HG02852 (cell line): ENCODE data around the gene DBNDD2.

Experiments used
- ATAC-seq: cut with Tn5 transposase; IDR thresholded peaks from one replicate; pipeline ENCODE4 v1.9.1; 2021; ENCODE audit warnings: mild to moderate bottlenecking, moderate library complexity; ENCODE audit not compliant: unreplicated experiment

Gene DBNDD2, protein sequence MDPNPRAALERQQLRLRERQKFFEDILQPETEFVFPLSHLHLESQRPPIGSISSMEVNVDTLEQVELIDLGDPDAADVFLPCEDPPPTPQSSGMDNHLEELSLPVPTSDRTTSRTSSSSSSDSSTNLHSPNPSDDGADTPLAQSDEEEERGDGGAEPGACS

DNA sequence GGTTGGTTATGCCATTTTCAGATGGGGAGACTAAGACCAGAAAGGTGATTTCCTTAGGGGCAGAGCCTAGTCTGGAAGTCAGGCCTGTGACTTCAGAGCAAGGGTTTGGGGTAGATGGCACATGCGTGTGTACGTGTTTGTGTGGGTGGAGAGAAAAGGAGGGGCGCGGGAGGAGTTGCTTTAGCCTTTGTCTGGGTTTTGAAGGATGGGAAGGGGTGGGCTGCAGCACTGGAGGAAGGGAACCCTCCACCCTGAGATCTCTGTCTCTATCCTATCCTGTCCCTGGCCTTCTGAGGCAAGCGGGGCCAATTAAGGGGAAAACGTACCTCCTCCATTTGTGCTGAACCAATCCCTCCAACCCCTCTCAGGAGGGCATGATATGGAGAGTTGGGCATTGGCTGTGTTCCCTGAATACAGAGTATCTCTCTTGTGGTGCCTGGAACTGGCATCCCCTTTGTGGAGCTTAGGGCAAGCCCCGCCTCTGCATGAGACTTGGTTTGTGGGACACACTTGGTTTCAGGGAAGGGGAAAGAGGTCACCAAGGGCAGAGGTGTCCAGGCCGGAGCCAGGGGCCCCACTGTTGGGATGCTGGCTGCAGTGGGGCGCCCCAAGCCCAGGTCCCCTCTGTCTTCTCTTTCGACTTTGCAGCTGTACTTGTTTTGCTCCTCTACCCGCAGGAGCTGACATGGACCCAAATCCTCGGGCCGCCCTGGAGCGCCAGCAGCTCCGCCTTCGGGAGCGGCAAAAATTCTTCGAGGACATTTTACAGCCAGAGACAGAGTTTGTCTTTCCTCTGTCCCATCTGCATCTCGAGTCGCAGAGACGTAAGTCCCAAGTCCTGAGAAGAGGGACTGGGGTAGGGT is at the start of gene DBNDD2:
Gene DBNDD2, plus strand, starts transcription at position 507 of the 863 bp plus-strand sequence. Its CDS starts 179 bp downstream, at position 686.
- no peak for ATAC-seq

DNA sequence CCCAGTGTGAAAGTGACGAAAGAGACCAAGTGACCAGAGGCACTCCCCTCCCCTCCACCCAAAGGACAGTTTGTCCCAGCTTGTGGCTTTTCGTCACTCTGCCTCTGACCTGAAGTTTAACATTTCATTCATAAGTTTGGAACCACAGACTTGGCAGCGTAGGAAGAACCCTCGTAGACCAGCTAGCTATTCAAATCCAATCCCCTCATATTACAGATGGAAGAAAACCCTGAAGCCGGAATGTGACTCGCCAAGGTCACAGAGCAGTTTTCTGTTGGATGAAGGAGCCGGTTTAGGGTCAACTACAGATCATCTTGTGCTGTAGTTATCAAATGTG is 49.1 kb upstream of the DBNDD2 start:
- ATAC-seq = no peak

DNA sequence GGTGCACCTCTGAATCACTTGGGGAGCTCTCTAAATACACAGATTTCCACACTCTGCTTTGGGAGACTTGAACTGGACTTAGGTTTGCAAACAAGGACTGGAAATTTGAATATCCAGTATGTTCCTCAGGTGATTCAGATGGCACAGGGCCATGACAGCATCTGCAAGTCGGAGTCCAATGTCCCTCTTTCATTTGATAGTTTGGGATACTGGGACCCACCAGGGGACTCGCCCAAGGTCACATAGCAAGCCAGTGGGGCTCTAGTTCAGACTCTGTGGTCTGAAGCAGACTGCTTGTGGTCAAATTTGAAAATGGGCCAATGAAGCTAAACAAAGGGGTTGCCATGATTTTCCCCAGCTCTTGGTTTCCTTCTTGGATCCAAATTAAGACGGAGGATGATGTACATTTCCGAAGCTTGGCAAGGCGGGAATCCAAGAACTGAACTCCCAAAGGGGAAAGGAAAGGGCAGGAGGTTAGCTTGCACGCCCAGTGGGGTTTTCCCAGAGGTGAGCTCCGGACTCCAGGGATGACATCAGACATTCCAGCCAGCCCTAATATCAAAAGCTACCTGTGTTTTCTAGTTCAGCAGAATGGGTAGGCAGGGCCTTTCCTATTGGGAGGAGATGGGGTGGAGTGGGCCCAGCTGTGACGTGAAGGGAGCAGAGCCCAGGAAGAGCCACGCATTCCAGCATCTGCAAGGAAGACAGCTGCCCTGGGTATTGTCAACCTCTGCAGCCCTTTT is 48.5 kb upstream of the DBNDD2 start:
- no peak for ATAC-seq

DNA sequence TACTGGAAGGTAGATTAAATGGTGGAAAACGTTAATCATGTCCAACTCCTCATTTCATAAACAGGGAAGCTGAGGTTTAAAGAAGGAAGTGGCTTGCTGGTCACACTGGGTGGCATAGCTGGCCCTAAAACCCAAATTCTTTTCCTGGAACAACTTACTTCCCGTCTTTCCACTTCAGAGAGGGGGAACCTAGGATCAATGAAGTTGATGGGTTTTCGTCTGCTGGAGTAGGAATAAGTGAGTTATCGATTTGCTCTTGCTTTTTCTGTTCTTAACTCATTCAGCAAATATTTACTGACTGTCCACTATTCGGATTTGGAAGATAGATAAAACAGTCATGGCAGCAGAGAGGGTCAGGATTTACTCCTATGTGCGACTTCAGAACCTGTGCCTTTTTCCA is 46.3 kb upstream of the DBNDD2 start:
- ATAC-seq = no peak

DNA sequence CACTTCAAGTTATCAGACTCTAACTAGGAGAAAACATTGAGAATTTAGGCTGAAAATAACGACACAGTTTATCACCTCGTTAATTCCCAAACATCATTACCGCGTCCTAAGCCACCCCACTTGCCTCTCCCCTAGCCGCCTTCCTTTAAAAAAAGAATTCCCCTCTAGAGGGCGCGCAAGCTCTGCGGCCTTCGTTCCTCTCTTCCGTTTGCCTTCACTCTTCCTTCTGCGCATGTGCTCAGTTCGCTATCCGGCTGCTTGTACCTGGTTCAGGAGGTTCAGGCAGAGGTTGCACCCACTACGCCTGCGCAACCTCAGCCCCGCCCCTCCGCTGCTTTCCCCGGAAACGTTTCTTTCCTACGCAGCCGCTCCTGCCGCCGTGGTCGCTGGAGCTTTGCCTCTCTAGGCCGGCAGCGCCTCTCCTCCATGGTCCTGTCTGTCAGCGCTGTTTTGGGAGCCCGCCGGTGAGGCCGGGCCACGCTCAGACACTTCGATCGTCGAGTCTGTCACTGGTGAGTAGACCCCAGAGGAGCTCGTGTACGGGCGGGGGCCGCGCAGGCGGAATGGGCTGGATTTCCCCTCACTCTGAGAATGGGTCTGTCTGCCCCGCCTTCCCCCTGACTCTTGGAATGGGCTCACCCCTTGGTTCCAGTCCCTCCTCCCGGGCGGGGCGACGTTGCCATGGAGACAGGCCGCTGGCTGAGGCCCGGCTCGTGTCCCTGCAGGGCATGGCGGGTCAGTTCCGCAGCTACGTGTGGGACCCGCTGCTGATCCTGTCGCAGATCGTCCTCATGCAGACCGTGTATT is 45.1 kb upstream of the DBNDD2 start, which contains the start of gene SYS1:
Gene SYS1, plus strand, starts transcription at position 353 of the 807 bp plus-strand sequence. Its CDS starts 376 bp downstream, at position 729.
- ATAC-seq = peak; percentile 78

DNA sequence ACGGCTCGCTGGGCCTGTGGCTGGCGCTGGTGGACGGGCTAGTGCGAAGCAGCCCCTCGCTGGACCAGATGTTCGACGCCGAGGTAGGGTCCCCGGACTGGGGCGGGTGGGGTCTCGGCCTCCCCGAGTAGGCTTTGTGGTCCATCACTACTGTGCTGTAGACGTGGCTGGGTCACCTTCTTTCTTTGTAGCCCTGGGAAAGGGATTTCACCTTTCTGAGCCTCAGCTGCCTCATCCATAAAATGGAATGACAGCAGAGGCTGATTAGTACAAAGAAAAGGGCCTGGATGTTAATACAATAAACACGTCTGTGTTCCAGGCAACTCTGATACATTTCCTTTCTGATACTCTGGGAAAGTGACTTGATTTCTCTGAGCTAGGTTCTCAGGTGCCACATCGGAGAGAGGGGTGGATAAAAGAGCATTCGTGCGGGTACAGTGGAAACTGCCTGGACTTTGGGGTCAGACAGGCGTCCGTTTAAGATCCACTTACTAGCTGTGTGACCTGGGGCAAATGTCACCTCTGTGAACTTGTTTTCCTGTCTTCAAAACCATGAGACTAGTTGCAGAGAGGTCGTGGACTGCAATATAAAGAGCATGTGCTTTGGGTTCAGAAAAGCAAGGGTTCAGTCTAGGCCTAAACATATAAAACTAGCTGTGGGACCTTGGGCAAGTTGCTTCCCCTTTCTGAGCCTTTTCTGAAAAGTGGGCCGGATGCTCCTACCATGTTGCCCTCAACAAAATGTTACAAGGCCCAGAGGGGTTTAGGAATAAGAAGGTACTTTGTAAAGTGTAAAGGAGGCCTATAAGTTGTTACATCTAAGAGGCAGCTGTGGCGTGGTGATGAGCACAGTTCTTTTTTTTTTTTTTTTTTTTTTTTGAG is 44.2 kb upstream of the DBNDD2 start:
- no peak for ATAC-seq

DNA sequence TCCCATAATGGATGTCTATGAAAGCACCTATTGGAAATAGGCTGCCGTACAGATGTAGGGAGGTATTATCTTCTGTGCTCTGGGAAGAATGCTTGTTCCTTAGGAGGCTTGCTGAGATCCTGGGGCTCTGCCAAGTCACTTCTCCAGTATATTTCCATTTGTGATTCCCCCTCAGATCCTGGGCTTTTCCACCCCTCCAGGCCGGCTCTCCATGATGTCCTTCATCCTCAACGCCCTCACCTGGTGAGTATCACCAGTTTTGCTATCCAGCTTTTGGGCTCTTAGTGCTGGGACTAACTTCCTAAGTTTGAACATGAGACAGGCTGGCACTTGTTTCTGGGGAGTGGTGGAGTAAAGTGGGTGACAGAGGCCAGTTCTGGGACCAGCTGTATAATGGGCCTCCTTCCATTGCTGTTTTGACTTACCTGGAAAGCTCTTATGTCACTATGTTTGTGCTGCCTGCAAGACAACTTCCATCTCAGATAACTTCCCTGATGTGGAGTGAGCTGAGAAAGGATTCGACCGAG is 42.6 kb upstream of the DBNDD2 start:
- no peak for ATAC-seq

DNA sequence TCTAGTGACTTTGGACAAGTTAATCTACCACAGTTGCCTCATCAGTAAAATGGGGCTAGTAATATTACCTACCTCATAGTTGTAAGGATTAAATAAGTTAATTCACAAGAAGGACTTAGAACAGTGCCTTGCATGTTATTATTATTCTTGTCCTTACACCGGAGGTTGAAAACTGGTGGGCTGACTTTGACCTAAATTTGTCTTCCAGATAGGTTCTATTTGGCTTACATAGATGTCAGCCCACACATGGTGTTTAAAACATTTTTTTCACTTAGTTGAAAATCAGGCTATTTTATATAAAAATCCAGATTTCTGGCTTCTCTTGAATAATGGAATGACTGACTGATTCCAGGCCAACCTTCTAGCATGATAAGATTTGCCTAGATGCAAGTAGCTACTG is 41.9 kb upstream of the DBNDD2 start:
- no peak for ATAC-seq

DNA sequence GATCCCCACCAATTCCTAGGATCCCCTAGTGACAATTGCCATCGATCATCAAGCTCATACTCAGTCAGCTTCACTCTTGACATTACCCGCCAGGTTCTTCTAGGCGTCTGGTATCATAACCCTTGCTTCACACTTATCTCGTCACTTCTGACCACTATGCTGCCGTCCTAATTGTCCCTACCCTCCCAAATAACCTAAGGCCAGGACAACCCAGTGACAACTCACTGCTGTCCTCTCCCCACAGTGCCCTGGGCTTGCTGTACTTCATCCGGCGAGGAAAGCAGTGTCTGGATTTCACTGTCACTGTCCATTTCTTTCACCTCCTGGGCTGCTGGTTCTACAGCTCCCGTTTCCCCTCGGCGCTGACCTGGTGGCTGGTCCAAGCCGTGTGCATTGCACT is 41.5 kb upstream of the DBNDD2 start:
- no peak for ATAC-seq

DNA sequence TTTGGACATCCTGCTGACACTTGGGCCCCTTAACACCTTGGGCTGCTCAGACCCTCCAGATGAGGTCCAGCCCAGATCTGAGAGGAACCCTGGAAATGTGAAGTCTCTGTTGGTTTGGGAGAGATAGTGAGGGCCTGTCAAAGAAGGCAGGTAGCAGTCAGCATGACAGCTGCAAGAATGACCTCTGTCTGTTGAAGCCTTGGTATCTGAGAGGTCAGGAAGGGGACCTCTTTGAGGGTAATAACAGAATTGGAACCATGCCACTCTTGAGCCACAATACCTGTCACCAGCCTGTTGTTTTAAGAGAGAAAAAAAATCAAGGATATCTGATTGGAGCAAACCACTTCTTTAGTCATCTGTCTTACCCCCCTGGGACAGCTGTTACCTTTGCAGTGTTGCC is 41.0 kb upstream of the DBNDD2 start:
- no peak for ATAC-seq

DNA sequence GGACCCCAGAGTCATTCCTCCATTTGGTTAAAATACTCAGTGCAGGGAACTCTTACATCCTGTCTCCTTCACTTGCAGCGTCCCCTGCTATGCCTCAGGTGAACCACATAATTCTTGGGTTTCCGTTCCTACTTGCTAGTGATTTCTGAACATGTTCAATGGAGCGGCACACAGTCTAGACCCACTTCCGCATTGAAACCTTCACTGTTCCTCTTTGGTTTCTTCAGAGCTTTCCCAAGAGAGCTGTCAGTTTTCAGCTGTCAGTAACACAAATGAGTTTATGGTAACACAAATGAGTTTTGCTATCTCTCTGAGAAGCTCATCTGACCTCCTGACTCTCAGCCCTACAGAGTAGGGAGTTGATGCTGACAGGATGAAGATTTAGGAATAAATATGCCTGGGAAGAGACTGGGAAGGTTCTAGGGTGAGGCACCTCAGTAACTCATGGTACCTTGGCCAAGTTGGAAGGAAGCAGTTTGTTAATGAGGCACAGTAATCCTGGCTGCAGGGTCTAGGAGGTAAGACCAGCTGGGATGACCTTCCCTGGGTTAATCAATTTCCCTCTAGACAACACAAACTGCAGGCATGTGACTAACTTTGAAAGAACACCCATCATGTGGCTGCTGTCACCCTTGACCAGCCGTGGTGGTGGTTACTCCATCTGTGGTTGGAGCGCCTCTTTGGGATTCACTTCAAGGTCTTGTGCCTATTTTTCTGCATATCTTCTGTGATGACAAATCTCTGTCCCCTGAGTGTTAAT is 39.7 kb upstream of the DBNDD2 start:
- ATAC-seq = peak; percentile 85

DNA sequence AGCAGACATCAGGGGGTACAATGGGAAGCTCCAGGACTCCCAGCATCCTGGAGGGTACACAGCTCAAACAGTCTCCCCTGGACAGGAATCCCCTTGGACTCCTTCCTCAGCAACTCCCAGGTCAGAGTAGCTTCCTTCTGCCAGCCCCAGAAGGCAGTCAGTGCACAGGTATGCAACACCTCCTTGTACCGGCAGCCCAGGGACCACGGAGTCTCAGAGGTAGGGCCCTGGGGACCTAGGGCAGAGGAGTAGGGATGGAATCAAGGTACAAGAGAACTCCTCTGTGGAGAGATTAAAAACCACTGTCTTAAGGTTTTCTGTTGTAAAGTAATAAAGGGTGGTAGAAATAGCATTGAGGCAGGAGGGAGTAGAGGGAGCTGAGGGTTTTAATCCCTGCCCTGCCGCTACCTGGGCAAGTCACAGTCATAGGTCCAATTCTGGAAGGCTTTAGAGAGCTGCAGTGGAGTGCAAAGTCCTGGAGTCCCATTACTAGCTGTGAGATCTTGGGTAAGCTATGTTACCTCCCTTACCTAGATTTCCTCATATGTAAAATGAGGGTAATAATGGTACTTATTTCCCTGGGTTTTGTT is 37.4 kb upstream of the DBNDD2 start:
- no peak for ATAC-seq

DNA sequence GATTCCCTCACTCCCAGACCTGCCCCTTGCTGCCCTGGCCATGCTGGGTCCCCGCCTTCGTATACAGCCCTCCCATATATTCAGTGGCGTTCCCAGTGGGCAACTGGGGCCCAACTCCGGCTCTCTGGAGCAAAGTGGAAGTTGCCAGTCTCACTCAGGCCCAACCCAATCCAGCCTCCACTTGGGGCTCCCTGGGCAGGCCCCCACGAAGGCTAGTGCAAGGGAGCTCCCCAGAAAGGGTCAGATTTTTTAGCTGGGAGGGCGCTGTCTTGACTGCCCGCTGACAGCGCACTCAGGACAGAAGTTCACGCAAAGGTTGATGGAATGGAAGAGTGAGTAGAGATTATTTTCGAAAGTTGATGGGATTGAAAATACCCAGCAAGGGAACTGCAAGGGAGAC is 35.8 kb upstream of the DBNDD2 start:
- ATAC-seq = no peak

DNA sequence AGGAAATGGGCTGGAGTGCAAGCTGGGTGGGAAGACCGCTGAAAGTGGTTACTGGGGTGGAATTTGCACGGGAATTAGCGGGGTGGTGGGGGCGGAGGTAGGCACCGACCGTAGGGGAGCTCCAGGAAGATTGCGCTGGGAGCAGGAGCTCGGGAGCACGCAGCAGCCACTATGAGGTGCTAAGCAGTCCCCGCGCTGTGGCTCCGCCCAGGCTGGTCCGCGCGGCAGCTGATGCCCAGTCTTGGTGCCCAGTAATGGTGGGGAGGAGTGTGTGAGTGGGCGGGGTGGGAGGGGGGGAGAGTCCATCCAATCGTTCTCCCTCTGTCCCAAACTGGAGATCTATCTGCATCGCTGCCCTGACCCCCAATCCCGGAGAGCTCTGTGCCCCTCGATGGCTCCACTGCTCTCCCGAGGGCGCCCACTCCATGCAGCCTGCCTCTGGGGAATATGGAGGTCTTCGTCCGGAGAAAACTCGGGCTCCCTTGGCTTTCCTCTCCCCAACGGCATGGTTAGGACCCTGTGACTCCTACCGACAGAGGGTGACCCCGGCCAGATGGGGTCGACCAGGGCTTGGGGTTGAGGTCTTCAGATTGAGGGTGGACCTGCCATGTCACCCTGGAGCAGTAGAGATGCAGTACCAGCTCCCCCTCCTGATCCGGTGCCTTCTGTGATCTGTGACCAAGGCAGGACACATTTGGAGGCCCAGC is 35.3 kb upstream of the DBNDD2 start:
- no peak for ATAC-seq

DNA sequence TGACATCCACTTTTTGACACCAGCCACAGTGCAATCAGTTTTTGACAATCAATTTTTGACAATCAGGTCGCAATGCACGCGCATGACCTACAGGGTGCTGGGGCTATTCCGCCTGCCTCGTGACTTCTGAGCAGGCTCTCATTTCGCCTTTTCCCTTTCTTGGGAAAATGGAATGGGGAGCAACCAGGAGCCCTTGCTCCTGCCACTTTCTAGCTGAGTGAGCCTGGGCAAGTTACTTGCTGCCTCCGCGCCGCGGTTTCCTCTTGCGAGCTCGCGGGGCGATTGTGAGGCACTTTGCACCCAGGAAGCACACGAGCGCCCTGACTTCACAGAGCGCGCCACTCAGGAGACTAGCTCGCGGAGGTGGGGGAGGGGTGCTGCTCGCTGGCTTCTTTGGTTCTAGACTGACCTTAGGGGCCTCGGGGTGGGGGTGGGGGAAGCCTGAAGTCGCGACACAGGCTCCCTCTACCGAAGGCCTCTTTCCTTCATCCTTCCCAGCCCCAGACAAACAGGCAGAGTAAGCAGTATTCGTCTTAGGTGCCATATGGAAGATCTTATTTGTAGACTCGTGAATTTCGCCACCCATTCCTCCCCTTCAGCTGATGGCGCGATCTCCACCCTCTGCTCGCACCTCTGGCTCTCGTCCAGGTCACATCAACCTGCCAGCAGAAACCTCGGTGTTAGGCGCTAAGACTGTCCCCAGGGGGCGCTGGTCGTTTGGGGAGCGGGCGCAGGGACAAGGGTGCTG is 34.6 kb upstream of the DBNDD2 start:
- ATAC-seq = no peak

DNA sequence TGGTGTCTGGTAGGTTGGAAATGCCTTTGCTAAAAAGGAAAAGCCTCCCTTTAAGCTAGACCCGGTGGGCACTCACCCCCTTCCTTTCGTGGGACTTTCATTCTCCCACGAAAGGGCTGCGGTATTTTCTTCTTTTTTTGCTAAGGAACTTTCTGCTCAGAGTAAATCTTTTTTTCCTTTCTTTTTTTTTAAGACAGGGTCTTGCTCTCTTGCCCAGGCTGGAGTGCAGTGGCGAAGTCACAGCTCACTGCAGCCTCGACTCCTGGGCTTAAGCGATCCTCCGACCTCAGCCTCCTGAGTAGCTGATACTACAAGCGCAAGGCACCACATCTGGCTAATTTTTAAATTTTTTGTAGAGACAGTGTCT is 34.0 kb upstream of the DBNDD2 start:
- no peak for ATAC-seq

DNA sequence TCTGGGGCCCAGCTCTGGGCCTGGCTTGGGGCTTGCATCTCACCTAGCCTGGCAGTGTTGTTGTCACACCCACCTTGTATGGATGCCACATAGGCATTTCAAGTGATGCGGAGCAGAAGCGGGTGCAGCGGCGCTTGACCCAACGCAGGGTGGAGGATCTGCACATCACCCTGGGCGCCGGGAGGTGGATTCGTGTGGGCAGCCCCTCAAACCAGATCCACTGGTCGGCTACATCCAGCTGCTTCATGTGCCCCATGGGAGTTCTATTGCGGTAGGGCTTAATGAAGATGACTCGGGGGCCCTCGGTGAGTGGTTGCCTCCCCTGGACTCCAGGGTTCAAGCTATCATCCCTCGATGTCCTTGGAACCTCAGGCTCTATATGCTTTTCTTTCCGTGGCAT is 33.1 kb upstream of the DBNDD2 start:
- no peak for ATAC-seq
